Keratinocyte (primary cell): ENCODE measurements around the gene SPOCK1.

Experiments used
- EZH2 ChIP-seq: IDR thresholded peaks from one replicate; pipeline ENCODE4 v1.6.1; 2012; ENCODE audit warnings: inconsistent platforms, mild to moderate bottlenecking, low read length, moderate library complexity
- TF ChIP-seq, protein P1 (sequence below), 3 experiments: IDR thresholded peaks in 1 of 3; conservative IDR thresholded peaks in 1 of 3; optimal IDR thresholded peaks in 1 of 3; 2 replicates in 2 of 3; 3 replicates in 1 of 3; pipeline versions ENCODE3 to v1.5.1; 2011; ENCODE audit warnings: low read length in 3 of 3, mild to moderate bottlenecking in 3 of 3, moderate library complexity in 2 of 3, control low read depth in 1 of 3, inconsistent platforms in 1 of 3; ENCODE audit not compliant: insufficient read depth in 2 of 3; ENCODE audit errors: extremely low read depth in 1 of 3

GRCh38 chr5:137264041-137264440 lies 235.1 kb downstream of the SPOCK1 start:
- TF ChIP-seq, protein P1, sequence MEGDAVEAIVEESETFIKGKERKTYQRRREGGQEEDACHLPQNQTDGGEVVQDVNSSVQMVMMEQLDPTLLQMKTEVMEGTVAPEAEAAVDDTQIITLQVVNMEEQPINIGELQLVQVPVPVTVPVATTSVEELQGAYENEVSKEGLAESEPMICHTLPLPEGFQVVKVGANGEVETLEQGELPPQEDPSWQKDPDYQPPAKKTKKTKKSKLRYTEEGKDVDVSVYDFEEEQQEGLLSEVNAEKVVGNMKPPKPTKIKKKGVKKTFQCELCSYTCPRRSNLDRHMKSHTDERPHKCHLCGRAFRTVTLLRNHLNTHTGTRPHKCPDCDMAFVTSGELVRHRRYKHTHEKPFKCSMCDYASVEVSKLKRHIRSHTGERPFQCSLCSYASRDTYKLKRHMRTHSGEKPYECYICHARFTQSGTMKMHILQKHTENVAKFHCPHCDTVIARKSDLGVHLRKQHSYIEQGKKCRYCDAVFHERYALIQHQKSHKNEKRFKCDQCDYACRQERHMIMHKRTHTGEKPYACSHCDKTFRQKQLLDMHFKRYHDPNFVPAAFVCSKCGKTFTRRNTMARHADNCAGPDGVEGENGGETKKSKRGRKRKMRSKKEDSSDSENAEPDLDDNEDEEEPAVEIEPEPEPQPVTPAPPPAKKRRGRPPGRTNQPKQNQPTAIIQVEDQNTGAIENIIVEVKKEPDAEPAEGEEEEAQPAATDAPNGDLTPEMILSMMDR (optimal IDR thresholded peaks at IDR 0.05 in 1 of 3, IDR thresholded peaks at IDR 0.05 in 1 of 3, conservative IDR thresholded peaks at IDR 0.05 in 1 of 3; ENCODE audit: extremely low read depth in 1 of 3, insufficient read depth in 2 of 3, low read length in 3 of 3): no peak
- TF ChIP-seq EZH2: no peak
